ENCODE measurements around the gene KCNA4. TPM values are rescaled to one million over a fixed set of nuclear protein-coding genes. Genes with fewer than 3 reads are reported as not detected.

KCNA4 gene
- total RNA-seq (10 to 100 TPM in 2 of 9 donors, 1 to 10 TPM in 7; 3.2 to 12.2 (median 7.1) TPM), polyA plus RNA-seq (1 to 10 TPM; 1.7 to 5.8 TPM)
- long read RNA-seq, donor 1, full-length matches to known transcripts: 12 of 14 reads
- long read RNA-seq, donor 1, partial matches to known transcripts: 0 of 14 reads
- long read RNA-seq, donor 1, other reads (novel, unspliced or antisense): 2 of 14 reads
- long read RNA-seq, donor 2, full-length matches to known transcripts: 6 of 8 reads
- long read RNA-seq, donor 2, partial matches to known transcripts: 0 of 8 reads
- long read RNA-seq, donor 2, other reads (novel, unspliced or antisense): 2 of 8 reads
- long read RNA-seq, donor 3, full-length matches to known transcripts: 5 of 7 reads
- long read RNA-seq, donor 3, partial matches to known transcripts: 0 of 7 reads
- long read RNA-seq, donor 3, other reads (novel, unspliced or antisense): 2 of 7 reads

DNA sequence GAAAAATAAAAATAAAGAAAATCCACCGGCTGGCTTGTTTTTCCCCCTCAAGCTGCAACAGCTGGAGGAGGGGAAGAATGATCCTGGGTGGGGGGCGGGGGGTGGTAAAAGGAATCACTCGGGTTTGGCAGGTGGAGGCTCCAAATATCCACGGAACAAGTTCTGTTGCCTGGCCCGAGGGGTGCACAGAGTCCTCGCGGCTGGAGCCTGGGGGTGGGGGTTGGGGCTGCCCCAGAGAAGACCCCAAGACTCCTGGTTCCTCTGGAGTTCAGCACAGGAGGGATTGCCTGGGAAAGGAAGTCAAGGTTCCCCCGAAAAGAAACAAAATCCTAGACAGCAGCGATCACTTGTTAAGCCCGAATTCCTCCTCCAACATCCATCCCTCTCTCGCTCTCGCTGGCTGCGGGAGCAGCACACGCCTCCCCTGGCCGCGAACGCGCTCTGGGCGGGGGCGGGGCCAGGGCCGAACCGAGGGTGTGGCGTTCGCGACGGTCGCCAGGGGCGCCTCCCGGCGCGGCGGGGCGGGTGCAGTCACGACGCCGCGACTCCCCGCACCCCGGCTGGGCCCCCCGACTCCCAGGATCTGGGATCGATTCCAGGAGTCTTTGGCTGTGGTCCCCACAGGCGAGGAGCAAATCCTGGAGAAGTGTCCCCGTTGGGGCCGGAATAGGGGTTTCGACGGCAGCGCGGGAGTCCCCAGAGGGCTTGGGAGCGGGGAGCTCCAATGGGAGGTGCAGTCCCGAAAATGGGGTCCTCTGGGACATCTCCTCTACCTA lies at the start of gene KCNA4:
KCNA4 (minus strand) TSS at position 443 of the 776 bp plus-strand sequence. CDS start 4,352 bp downstream, outside the sequence.
- ATAC-seq: peak; percentile 74 to 95 (median 91)
- H3K4me3 ChIP-seq: peak within 1 kb of the TSS; percentile 22 to 75 (median 57)
- H3K4me1 ChIP-seq: peaks cover 0 to 9% (median 0%) of the 10 kb centered on the region in 12 donors
- no peaks in the 10 kb centered on the region for H3K36me3 ChIP-seq
- TF ChIP-seq POLR2A (IDR thresholded peaks at IDR 0.05): no peak
- TF ChIP-seq, protein P1, sequence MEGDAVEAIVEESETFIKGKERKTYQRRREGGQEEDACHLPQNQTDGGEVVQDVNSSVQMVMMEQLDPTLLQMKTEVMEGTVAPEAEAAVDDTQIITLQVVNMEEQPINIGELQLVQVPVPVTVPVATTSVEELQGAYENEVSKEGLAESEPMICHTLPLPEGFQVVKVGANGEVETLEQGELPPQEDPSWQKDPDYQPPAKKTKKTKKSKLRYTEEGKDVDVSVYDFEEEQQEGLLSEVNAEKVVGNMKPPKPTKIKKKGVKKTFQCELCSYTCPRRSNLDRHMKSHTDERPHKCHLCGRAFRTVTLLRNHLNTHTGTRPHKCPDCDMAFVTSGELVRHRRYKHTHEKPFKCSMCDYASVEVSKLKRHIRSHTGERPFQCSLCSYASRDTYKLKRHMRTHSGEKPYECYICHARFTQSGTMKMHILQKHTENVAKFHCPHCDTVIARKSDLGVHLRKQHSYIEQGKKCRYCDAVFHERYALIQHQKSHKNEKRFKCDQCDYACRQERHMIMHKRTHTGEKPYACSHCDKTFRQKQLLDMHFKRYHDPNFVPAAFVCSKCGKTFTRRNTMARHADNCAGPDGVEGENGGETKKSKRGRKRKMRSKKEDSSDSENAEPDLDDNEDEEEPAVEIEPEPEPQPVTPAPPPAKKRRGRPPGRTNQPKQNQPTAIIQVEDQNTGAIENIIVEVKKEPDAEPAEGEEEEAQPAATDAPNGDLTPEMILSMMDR (IDR thresholded peaks at IDR 0.05): peak in 11 of 12 donors; percentile 11 to 51 (median 34)
- no peaks in the 10 kb centered on the region for H3K9me3 ChIP-seq
- peak within 1 kb of the TSS in 7 of 12 donors; percentile 14 to 73 (median 37) for H3K27ac ChIP-seq
- DNase-seq: peak; percentile 31 to 64 (median 42)
- peaks cover 0 to 41% (median 9%) of the 10 kb centered on the region in 9 donors for H3K27me3 ChIP-seq
- intact Hi-C loops (cut with DNase I): loop anchor here in 2 of 10 donors (10.0 kb wide), 2 partner anchors 232 to 242 kb away; no protein-coding TSS in a partner anchor
- WGBS, 4 donors: 1 to 4% (median 1%) methylated on average over 14 to 50 of the region's 50 CpGs

DNA sequence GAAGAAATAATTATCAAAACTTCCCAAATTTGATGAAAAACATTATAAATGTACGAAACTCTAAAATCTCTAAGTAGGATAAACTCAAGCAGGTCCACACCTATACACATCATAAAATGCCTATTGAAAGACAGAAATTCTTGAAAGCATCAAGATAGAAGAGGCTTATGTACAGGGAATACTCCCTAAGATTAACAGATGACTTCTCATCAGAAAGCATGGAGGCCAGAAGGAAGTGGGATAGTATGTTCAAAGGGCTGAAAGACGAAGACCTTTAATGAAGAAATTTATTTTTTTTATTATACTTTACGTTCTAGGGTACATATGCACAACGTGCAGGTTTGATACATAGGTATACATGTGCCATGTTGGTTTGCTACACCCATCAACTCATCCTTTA lies 45.3 kb upstream of the KCNA4 start:
- no peak overlapping the region for H3K4me3 ChIP-seq
- H3K4me1 ChIP-seq: no peaks in the 10 kb centered on the region
- intact Hi-C loops (cut with DNase I): no loop called here
- no peaks in the 10 kb centered on the region for H3K36me3 ChIP-seq
- DNase-seq (no peak), ATAC-seq (no peak)
- H3K27me3 ChIP-seq: no peaks in the 10 kb centered on the region
- peaks cover 0 to 40% (median 8%) of the 10 kb centered on the region in 12 donors for H3K9me3 ChIP-seq
- 60 to 71% (median 67%) methylated on average over 4 of the region's 4 CpGs for WGBS, 4 donors
- H3K27ac ChIP-seq: no peak overlapping the region
- no peak for TF ChIP-seq POLR2A (IDR thresholded peaks at IDR 0.05)
- TF ChIP-seq, protein P1 (IDR thresholded peaks at IDR 0.05): no peak

DNA sequence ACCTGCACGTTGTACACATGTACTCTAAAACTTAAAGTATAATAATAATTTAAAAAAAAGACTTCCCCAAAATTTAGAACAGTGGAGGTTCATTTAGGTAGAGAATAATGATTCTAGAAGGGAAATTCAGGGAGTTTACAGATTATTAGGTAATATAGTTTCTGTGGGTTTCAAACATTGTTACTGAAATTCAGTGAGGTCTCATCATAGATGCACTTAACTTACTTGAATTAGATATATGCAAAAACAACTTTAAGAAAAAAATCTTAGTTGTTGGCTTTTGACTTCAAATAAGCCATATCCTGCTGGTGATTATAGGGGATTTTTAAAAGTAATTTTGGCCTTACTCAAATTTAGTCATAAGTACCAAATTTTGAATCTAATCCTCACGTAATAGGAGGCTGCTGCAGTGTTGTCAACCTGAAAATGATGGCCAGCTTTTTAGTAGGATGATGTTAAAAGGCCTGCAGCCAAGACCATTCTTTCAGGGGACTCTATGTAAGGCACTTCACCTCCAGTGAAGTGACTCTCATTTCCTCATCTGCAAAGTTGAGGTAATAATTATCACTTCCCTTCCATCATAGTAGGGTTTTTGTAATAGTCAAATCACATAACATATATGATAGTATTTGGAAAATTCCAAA lies 42.5 kb upstream of the KCNA4 start:
- no peaks in the 10 kb centered on the region for H3K4me1 ChIP-seq
- no peak overlapping the region for H3K27ac ChIP-seq
- no peaks in the 10 kb centered on the region for H3K36me3 ChIP-seq
- peaks cover 0 to 32% (median 7%) of the 10 kb centered on the region in 12 donors for H3K9me3 ChIP-seq
- no peak overlapping the region for H3K4me3 ChIP-seq
- no peak for ATAC-seq
- intact Hi-C loops (cut with DNase I): no loop called here
- no peak for TF ChIP-seq POLR2A (IDR thresholded peaks at IDR 0.05)
- TF ChIP-seq, protein P1 (IDR thresholded peaks at IDR 0.05): no peak
- 78 to 84% (median 82%) methylated on average over 2 of the region's 2 CpGs for WGBS, 4 donors
- H3K27me3 ChIP-seq: no peaks in the 10 kb centered on the region
- no peak for DNase-seq
